ENCODE results near the gene CMSS1. TPM values are rescaled to one million over a fixed set of nuclear protein-coding genes. Genes with fewer than 3 reads are reported as not detected.

The CMSS1 gene
- total and polyA plus RNA-seq, 2 of the 13 experiments (the other 11 are each of a cell fraction or from before 2014, with no cell fraction given), result 6.4 to 48.7 TPM

- TF ChIP-seq PRDM10 (CRISPR knock-in tag; IDR thresholded peaks at IDR 0.05; ENCODE audit: low read depth), result peak; percentile 87
- no peak for TF ChIP-seq JUNB (CRISPR knock-in tag; IDR thresholded peaks at IDR 0.05; ENCODE audit: borderline replicate concordance)
- TF ChIP-seq ZNF788 (CRISPR knock-in tag; IDR thresholded peaks at IDR 0.05; ENCODE audit: borderline replicate concordance), result no peak
- TF ChIP-seq, protein P1, sequence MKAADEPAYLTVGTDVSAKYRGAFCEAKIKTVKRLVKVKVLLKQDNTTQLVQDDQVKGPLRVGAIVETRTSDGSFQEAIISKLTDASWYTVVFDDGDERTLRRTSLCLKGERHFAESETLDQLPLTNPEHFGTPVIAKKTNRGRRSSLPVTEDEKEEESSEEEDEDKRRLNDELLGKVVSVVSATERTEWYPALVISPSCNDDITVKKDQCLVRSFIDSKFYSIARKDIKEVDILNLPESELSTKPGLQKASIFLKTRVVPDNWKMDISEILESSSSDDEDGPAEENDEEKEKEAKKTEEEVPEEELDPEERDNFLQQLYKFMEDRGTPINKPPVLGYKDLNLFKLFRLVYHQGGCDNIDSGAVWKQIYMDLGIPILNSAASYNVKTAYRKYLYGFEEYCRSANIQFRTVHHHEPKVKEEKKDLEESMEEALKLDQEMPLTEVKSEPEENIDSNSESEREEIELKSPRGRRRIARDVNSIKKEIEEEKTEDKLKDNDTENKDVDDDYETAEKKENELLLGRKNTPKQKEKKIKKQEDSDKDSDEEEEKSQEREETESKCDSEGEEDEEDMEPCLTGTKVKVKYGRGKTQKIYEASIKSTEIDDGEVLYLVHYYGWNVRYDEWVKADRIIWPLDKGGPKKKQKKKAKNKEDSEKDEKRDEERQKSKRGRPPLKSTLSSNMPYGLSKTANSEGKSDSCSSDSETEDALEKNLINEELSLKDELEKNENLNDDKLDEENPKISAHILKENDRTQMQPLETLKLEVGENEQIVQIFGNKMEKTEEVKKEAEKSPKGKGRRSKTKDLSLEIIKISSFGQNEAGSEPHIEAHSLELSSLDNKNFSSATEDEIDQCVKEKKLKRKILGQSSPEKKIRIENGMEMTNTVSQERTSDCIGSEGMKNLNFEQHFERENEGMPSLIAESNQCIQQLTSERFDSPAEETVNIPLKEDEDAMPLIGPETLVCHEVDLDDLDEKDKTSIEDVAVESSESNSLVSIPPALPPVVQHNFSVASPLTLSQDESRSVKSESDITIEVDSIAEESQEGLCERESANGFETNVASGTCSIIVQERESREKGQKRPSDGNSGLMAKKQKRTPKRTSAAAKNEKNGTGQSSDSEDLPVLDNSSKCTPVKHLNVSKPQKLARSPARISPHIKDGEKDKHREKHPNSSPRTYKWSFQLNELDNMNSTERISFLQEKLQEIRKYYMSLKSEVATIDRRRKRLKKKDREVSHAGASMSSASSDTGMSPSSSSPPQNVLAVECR (CRISPR knock-in tag; IDR thresholded peaks at IDR 0.05; ENCODE audit: borderline replicate concordance), result no peak; the same call in 1 of the 2 replicates
- no peak for TF ChIP-seq MYNN (CRISPR knock-in tag; IDR thresholded peaks at IDR 0.05; ENCODE audit: low read depth)
- TF ChIP-seq RXRB (CRISPR knock-in tag; IDR thresholded peaks at IDR 0.05; ENCODE audit: borderline replicate concordance), result peak; percentile 15; the same call in 1 of the 2 replicates
- no peak for TF ChIP-seq ZNF354B (CRISPR knock-in tag; IDR thresholded peaks at IDR 0.05)
- peak; percentile 67; the same call in 1 of the 2 replicates for TF ChIP-seq HMG20A (CRISPR knock-in tag; IDR thresholded peaks at IDR 0.05; ENCODE audit: borderline replicate concordance)
- TF ChIP-seq SAP130 (CRISPR knock-in tag; IDR thresholded peaks at IDR 0.05; ENCODE audit: low read depth), result 0 out of 2 replicates have a peak, but pooled peaks have one; percentile 53
- no peak for TF ChIP-seq ZNF761 (CRISPR knock-in tag; conservative IDR thresholded peaks at IDR 0.05)
- no peak for TF ChIP-seq BRD4 (CRISPR knock-in tag; IDR thresholded peaks at IDR 0.05)
- no peak for TF ChIP-seq FOSL1 (CRISPR knock-in tag; IDR thresholded peaks at IDR 0.05; ENCODE audit: borderline replicate concordance)
- TF ChIP-seq HDAC1 (CRISPR knock-in tag; IDR thresholded peaks at IDR 0.05), result peak; percentile 19; the same call in 1 of the 2 replicates
- no peak for TF ChIP-seq MIXL1 (CRISPR knock-in tag; IDR thresholded peaks at IDR 0.05)
- no peak for TF ChIP-seq ZNF580 (CRISPR knock-in tag; IDR thresholded peaks at IDR 0.05; ENCODE audit: borderline replicate concordance, low read depth)
- no peak for TF ChIP-seq TBP (CRISPR knock-in tag; IDR thresholded peaks at IDR 0.05)
- TF ChIP-seq EP300 (IDR thresholded peaks at IDR 0.05; ENCODE audit: low read depth in 2 of 2, low read length in 2 of 2), result peak in 1 of 2 experiments; percentile 42; a peak in 1 of 4 replicates
- TF ChIP-seq EP300 (CRISPR knock-in tag; IDR thresholded peaks at IDR 0.05; ENCODE audit: borderline replicate concordance), result no peak
- TF ChIP-seq ZFP36L2 (CRISPR knock-in tag; IDR thresholded peaks at IDR 0.05), result no peak
- TF ChIP-seq, protein P2, sequence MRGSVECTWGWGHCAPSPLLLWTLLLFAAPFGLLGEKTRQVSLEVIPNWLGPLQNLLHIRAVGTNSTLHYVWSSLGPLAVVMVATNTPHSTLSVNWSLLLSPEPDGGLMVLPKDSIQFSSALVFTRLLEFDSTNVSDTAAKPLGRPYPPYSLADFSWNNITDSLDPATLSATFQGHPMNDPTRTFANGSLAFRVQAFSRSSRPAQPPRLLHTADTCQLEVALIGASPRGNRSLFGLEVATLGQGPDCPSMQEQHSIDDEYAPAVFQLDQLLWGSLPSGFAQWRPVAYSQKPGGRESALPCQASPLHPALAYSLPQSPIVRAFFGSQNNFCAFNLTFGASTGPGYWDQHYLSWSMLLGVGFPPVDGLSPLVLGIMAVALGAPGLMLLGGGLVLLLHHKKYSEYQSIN (CRISPR knock-in tag; IDR thresholded peaks at IDR 0.05; ENCODE audit: borderline replicate concordance), result no peak
- no peak for TF ChIP-seq ZNF652 (CRISPR knock-in tag; IDR thresholded peaks at IDR 0.05; ENCODE audit: borderline replicate concordance, low read depth)
Observed at GRCh38 chr3:99895703-99896441, 78.2 kb downstream of the CMSS1 start (continued).

Measured in HepG2 (cell line).